ENCODE results near the gene CCS. TPM values are rescaled to one million over a fixed set of nuclear protein-coding genes. Genes with fewer than 3 reads are reported as not detected.

The CCS gene
- total RNA-seq, 1 experiment from 2014 or later: 15.1 TPM

GRCh38 chr11:66559142-66559865, 33.7 kb upstream of the CCS start:
- DNase-seq (ENCODE audit: low read depth, low spot score): no peak
- in situ Hi-C loops (cut with HindIII; ENCODE audit: low pct_unique_long_range_greater_than_20kb, low sequenced_read_pairs): no loop called here

- DNase-seq (ENCODE audit: low read depth, low spot score): no peak
- in situ Hi-C loops (cut with HindIII; ENCODE audit: low pct_unique_long_range_greater_than_20kb, low sequenced_read_pairs): no loop called here
These were observed 32.9 kb upstream of the CCS start for GRCh38 chr11:66559866-66560676.

- DNase-seq (ENCODE audit: low read depth, low spot score): no peak
- in situ Hi-C loops (cut with HindIII; ENCODE audit: low pct_unique_long_range_greater_than_20kb, low sequenced_read_pairs): no loop called here
These were observed 31.6 kb upstream of the CCS start for GRCh38 chr11:66561178-66561974.

- in situ Hi-C loops (cut with HindIII; ENCODE audit: low pct_unique_long_range_greater_than_20kb, low sequenced_read_pairs): no loop called here
- no peak for DNase-seq (ENCODE audit: low read depth, low spot score)
These were observed 31.1 kb upstream of the CCS start for GRCh38 chr11:66561975-66562248.

- in situ Hi-C loops (cut with HindIII; ENCODE audit: low pct_unique_long_range_greater_than_20kb, low sequenced_read_pairs): no loop called here
- no peak for DNase-seq (ENCODE audit: low read depth, low spot score)
These were observed 30.7 kb upstream of the CCS start for GRCh38 chr11:66562275-66562674.

- DNase-seq (ENCODE audit: low read depth, low spot score): no peak
- in situ Hi-C loops (cut with HindIII; ENCODE audit: low pct_unique_long_range_greater_than_20kb, low sequenced_read_pairs): no loop called here
These were observed 29.9 kb upstream of the CCS start for GRCh38 chr11:66562907-66563583.

GRCh38 chr11:66563832-66564231, 29.2 kb upstream of the CCS start:
- DNase-seq (ENCODE audit: low read depth, low spot score): no peak
- in situ Hi-C loops (cut with HindIII; ENCODE audit: low pct_unique_long_range_greater_than_20kb, low sequenced_read_pairs): no loop called here

- no peak for DNase-seq (ENCODE audit: low read depth, low spot score)
- in situ Hi-C loops (cut with HindIII; ENCODE audit: low pct_unique_long_range_greater_than_20kb, low sequenced_read_pairs): no loop called here
These were observed 28.4 kb upstream of the CCS start for GRCh38 chr11:66564538-66564937.

GRCh38 chr11:66564984-66565383, 28.0 kb upstream of the CCS start:
- no peak for DNase-seq (ENCODE audit: low read depth, low spot score)
- in situ Hi-C loops (cut with HindIII; ENCODE audit: low pct_unique_long_range_greater_than_20kb, low sequenced_read_pairs): no loop called here

GRCh38 chr11:66566221-66566620, 26.8 kb upstream of the CCS start:
- in situ Hi-C loops (cut with HindIII; ENCODE audit: low pct_unique_long_range_greater_than_20kb, low sequenced_read_pairs): no loop called here

GRCh38 chr11:66567787-66568123, 25.2 kb upstream of the CCS start:
- no peak for DNase-seq (ENCODE audit: low read depth, low spot score)
- in situ Hi-C loops (cut with HindIII; ENCODE audit: low pct_unique_long_range_greater_than_20kb, low sequenced_read_pairs): no loop called here

More at GRCh38 chr11:66566221-66566620, 26.8 kb upstream of the CCS start:
- DNase-seq (ENCODE audit: low read depth, low spot score): no peak

- peak; percentile 87 for DNase-seq (ENCODE audit: low read depth, low spot score)
- in situ Hi-C loops (cut with HindIII; ENCODE audit: low pct_unique_long_range_greater_than_20kb, low sequenced_read_pairs): no loop called here
These were observed 24.7 kb upstream of the CCS start, which contains the start of gene CTSF for GRCh38 chr11:66568124-66568916. TSS of gene CTSF (minus strand) at chr11:66568606. CDS start at chr11:66568486, 120 bp downstream.

- DNase-seq (ENCODE audit: low read depth, low spot score): no peak
- in situ Hi-C loops (cut with HindIII; ENCODE audit: low pct_unique_long_range_greater_than_20kb, low sequenced_read_pairs): no loop called here
These were observed 23.9 kb upstream of the CCS start for GRCh38 chr11:66569076-66569475.

GRCh38 chr11:66570079-66570849, 22.7 kb upstream of the CCS start:
- no peak for DNase-seq (ENCODE audit: low read depth, low spot score)
- in situ Hi-C loops (cut with HindIII; ENCODE audit: low pct_unique_long_range_greater_than_20kb, low sequenced_read_pairs): no loop called here

GRCh38 chr11:66570850-66571180, 22.2 kb upstream of the CCS start:
- in situ Hi-C loops (cut with HindIII; ENCODE audit: low pct_unique_long_range_greater_than_20kb, low sequenced_read_pairs): no loop called here
- DNase-seq (ENCODE audit: low read depth, low spot score): no peak

GRCh38 chr11:66579017-66579606, 13.9 kb upstream of the CCS start:
- peak; percentile 64 for DNase-seq (ENCODE audit: low read depth, low spot score)
- in situ Hi-C loops (cut with HindIII; ENCODE audit: low pct_unique_long_range_greater_than_20kb, low sequenced_read_pairs): no loop called here
